Effector CD4-positive, alpha-beta T cell (primary cell): ENCODE measurements around the gene COL8A1.
"Not testable (repeated sequence)": the region's sequence is repeated elsewhere in the genome, so short reads cannot be mapped to it uniquely, and the experiment has no call there.

ENCODE experiments used
- DNase-seq: peaks from one replicate; pipeline ENCODE4 v3.0.0-alpha.2; 2020

The COL8A1 gene

GRCh38 chr3:99712291-99712954, 74.0 kb downstream of the COL8A1 start:
- DNase-seq: no peak

- no peak for DNase-seq
Observed at GRCh38 chr3:99713440-99713839, 75.0 kb downstream of the COL8A1 start.

GRCh38 chr3:99714146-99714545, 75.8 kb downstream of the COL8A1 start:
- DNase-seq: no peak

GRCh38 chr3:99714575-99714974, 76.2 kb downstream of the COL8A1 start:
- DNase-seq: no peak

GRCh38 chr3:99716463-99716995, 78.1 kb downstream of the COL8A1 start:
- DNase-seq: no peak

- DNase-seq: no peak
Observed at GRCh38 chr3:99720985-99721632, 82.7 kb downstream of the COL8A1 start.

- no peak for DNase-seq
Observed at GRCh38 chr3:99721633-99722007, 83.2 kb downstream of the COL8A1 start.

GRCh38 chr3:99724276-99724675, 85.9 kb downstream of the COL8A1 start:
- no peak for DNase-seq

GRCh38 chr3:99730870-99731269, 92.5 kb downstream of the COL8A1 start:
- no peak for DNase-seq

GRCh38 chr3:99731499-99731898, 93.1 kb downstream of the COL8A1 start:
- no peak for DNase-seq

GRCh38 chr3:99740371-99740770, 102.0 kb downstream of the COL8A1 start:
- not testable (repeated sequence) for DNase-seq

- no peak for DNase-seq
Observed at GRCh38 chr3:99741588-99741987, 103.2 kb downstream of the COL8A1 start.

GRCh38 chr3:99747915-99748314, 109.5 kb downstream of the COL8A1 start:
- DNase-seq: no peak

- no peak for DNase-seq
Observed at GRCh38 chr3:99751649-99752048, 113.3 kb downstream of the COL8A1 start.

- DNase-seq: no peak
Observed at GRCh38 chr3:99753268-99753975, 115.0 kb downstream of the COL8A1 start.

- no peak for DNase-seq
Observed at GRCh38 chr3:99755831-99756230, 117.4 kb downstream of the COL8A1 start.

GRCh38 chr3:99757966-99758365, 119.6 kb downstream of the COL8A1 start:
- DNase-seq: no peak

GRCh38 chr3:99758502-99759177, 120.2 kb downstream of the COL8A1 start:
- DNase-seq: no peak

GRCh38 chr3:99760031-99760430, 121.6 kb downstream of the COL8A1 start:
- DNase-seq: no peak

GRCh38 chr3:99760629-99761028, 122.2 kb downstream of the COL8A1 start:
- DNase-seq: no peak

GRCh38 chr3:99761415-99762165, 123.2 kb downstream of the COL8A1 start:
- DNase-seq: no peak

- no peak for DNase-seq
Observed at GRCh38 chr3:99762901-99763300, 124.5 kb downstream of the COL8A1 start.

- no peak for DNase-seq
Observed at GRCh38 chr3:99764377-99764776, 126.0 kb downstream of the COL8A1 start.
